GM23248 (cell line): Measurements from ENCODE around the gene ACVR1C. TPM values are rescaled to one million over a fixed set of nuclear protein-coding genes. Genes with fewer than 3 reads are reported as not detected.

Experiments used
- DNase-seq: peaks from one replicate; pipeline ENCODE4 v3.0.0-alpha.2; 2015
- H2AFZ ChIP-seq: fragments of 200-600 bp; sonication (generic); 2 replicates; pipeline ENCODE4 v1.6.1; 2016; ENCODE audit warnings: antibody characterized with exemption
- H3F3A ChIP-seq: fragments of 200-600 bp; sonication (generic); 2 replicates; pipeline ENCODE4 v1.6.1; 2016; ENCODE audit warnings: mild to moderate bottlenecking, antibody characterized with exemption, mixed run types; ENCODE audit not compliant: insufficient read depth
- H3K27ac ChIP-seq: fragments of 200-600 bp; sonication (generic); 2 replicates; pipeline ENCODE4 v1.5.1; 2016; ENCODE audit warnings: mild to moderate bottlenecking
- H3K27me3 ChIP-seq: fragments of 200-600 bp; sonication (generic); replicated peaks from 2 replicates; pipeline ENCODE4 v1.6.1; 2016; ENCODE audit warnings: mild to moderate bottlenecking; ENCODE audit not compliant: insufficient read depth
- H3K36me3 ChIP-seq: fragments of 200-600 bp; sonication (generic); 2 replicates; pipeline ENCODE4 v1.6.1; 2016; ENCODE audit warnings: low read depth, mild to moderate bottlenecking
- H3K4me1 ChIP-seq: fragments of 200-600 bp; sonication (generic); 2 replicates; pipeline ENCODE4 v1.6.1; 2016; ENCODE audit warnings: mild to moderate bottlenecking; ENCODE audit not compliant: insufficient read depth
- H3K4me2 ChIP-seq: fragments of 200-600 bp; sonication (generic); one replicate; pipeline ENCODE4 v1.6.1; 2016; ENCODE audit warnings: mild to moderate bottlenecking; ENCODE audit not compliant: unreplicated experiment
- H3K4me3 ChIP-seq: fragments of 200-600 bp; sonication (generic); 2 replicates; pipeline ENCODE4 v1.5.1; 2016; ENCODE audit warnings: mild to moderate bottlenecking
- H3K79me2 ChIP-seq: fragments of 200-600 bp; sonication (generic); 2 replicates; pipeline ENCODE4 v1.6.1; 2016; ENCODE audit warnings: mild to moderate bottlenecking; ENCODE audit not compliant: insufficient read depth
- H3K9ac ChIP-seq: fragments of 200-600 bp; sonication (generic); 2 replicates; pipeline ENCODE4 v1.6.1; 2016; ENCODE audit warnings: mild to moderate bottlenecking
- H3K9me2 ChIP-seq: fragments of 200-600 bp; sonication (generic); 2 replicates; pipeline ENCODE4 v1.6.1; 2016; ENCODE audit warnings: mixed run types, mild to moderate bottlenecking, moderate library complexity; ENCODE audit not compliant: insufficient read depth
- H3K9me3 ChIP-seq: fragments of 200-600 bp; sonication (generic); one replicate; pipeline ENCODE4 v1.6.1; 2017; ENCODE audit warnings: low read depth
- H4K20me1 ChIP-seq: fragments of 200-600 bp; sonication (generic); 2 replicates; pipeline ENCODE4 v1.6.0; 2016; ENCODE audit not compliant: insufficient read depth
- EZH2 ChIP-seq: fragments of 200-600 bp; sonication (generic); IDR thresholded peaks from 2 replicates; pipeline ENCODE4 v1.6.1; 2018; ENCODE audit warnings: antibody characterized with exemption, mild to moderate bottlenecking; ENCODE audit not compliant: insufficient read depth, poor library complexity, severe bottlenecking
- EZH2phosphoT487 ChIP-seq: fragments of 200-600 bp; sonication (generic); IDR thresholded peaks from 2 replicates; pipeline ENCODE4 v1.6.1; 2018; ENCODE audit warnings: antibody characterized with exemption, moderate library complexity, mild to moderate bottlenecking, low read depth; ENCODE audit not compliant: insufficient read depth
- WGBS, 2 experiments: methylation state at CpG; one replicate each; pipeline ENCODE4 v1.1.6; 2015 to 2017; ENCODE audit warnings: low lambda C conversion rate in 2 of 2, low coverage in 1 of 2; ENCODE audit errors: missing lambda C conversion rate in 2 of 2; 5-methylcytosine and 5-hydroxymethylcytosine counted together
- in situ Hi-C: fragments of 300-500 bp; cut with MboI; formaldehyde crosslinking; loops from 2 replicates; pipeline ENCODE4 v1.15.0; 2020
- polyA plus RNA-seq: library from polyadenylated mRNA; unstranded; fragments of >200 nt; fragmentation: Nextera tagmentation; extraction: Ambion mirVana; gene quantifications from 2 replicates; pipeline ENCODE4 v1.2.1, GENCODE V29; 2016
- total RNA-seq: library from RNA; depleted of rRNA; stranded (reverse); fragments of >200 nt; shearing (Covaris generic); gene quantifications from 2 replicates; pipeline ENCODE4 v1.2.3, GENCODE V29; 2014

The ACVR1C gene
- total and polyA plus RNA-seq, 2 experiments from 2014 or later: 0.32 TPM; not detected in 1

GRCh38 chr2:157611110-157611509 is 17.6 kb downstream of the ACVR1C start:
- no peaks in the 10 kb centered on the region for H3K4me1 ChIP-seq
- H3K36me3 ChIP-seq: no peaks in the 10 kb centered on the region
- H2AFZ ChIP-seq: no peak overlapping the region
- no peak overlapping the region for H3K4me2 ChIP-seq
- TF ChIP-seq EZH2: no peak
- TF ChIP-seq EZH2phosphoT487: no peak
- no peaks in the 10 kb centered on the region for H3K9me2 ChIP-seq
- H3K27ac ChIP-seq: no peak overlapping the region
- H3K9ac ChIP-seq: no peak overlapping the region
- H3K27me3 ChIP-seq: peaks cover 6% of the 10 kb centered on the region; the same call in 1 of the 2 replicates
- no peaks in the 10 kb centered on the region for H3F3A ChIP-seq
- no peaks in the 10 kb centered on the region for H4K20me1 ChIP-seq
- in situ Hi-C loops: no loop called here
- H3K9me3 ChIP-seq: no peaks in the 10 kb centered on the region
- WGBS, 2 experiments: 85 to 90% methylated on average over 4 of the region's 4 CpGs
- H3K79me2 ChIP-seq: no peaks in the 10 kb centered on the region
- no peak overlapping the region for H3K4me3 ChIP-seq
- DNase-seq: no peak

GRCh38 chr2:157606534-157606933 is 22.1 kb downstream of the ACVR1C start:
- H3F3A ChIP-seq: no peaks in the 10 kb centered on the region
- TF ChIP-seq EZH2phosphoT487: no peak
- H3K79me2 ChIP-seq: no peaks in the 10 kb centered on the region
- H3K27ac ChIP-seq: no peak overlapping the region
- H3K4me1 ChIP-seq: no peaks in the 10 kb centered on the region
- H3K27me3 ChIP-seq: peaks cover 11% of the 10 kb centered on the region; the same call in 1 of the 2 replicates
- no peak overlapping the region for H2AFZ ChIP-seq
- no peak for DNase-seq
- H3K9me3 ChIP-seq: no peaks in the 10 kb centered on the region
- no peaks in the 10 kb centered on the region for H4K20me1 ChIP-seq
- H3K36me3 ChIP-seq: no peaks in the 10 kb centered on the region
- in situ Hi-C loops: no loop called here
- H3K9me2 ChIP-seq: no peaks in the 10 kb centered on the region
- H3K9ac ChIP-seq: no peak overlapping the region
- H3K4me3 ChIP-seq: no peak overlapping the region
- no peak overlapping the region for H3K4me2 ChIP-seq

DNA sequence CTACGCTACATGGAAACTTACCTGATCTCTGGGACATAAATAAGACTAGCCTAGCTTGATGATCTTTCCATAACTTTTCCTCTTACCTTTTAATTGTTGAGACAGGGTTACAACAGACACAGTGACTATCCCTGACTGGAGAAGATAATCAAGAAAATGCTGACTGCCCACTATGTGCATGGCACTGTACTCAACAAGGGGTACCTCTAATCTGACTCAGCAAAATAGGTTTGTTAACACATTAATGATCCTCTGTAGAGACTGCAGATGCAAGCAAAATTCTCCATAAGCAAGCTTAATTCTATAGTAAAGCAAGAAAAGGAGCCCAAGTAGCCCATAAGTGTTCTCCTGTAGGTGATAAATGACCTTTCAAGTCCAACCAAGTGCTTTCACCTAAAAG is 25.5 kb downstream of the ACVR1C start:
- Histone ChIP-seq H3K9me3 (no peaks in the 10 kb centered on the region), H3K4me2 (no peak overlapping the region), H3K9ac (no peak overlapping the region), H3K4me1 (no peaks in the 10 kb centered on the region), H3K36me3 (no peaks in the 10 kb centered on the region), H3F3A (no peaks in the 10 kb centered on the region), H3K27ac (no peak overlapping the region), H4K20me1 (no peaks in the 10 kb centered on the region), H3K79me2 (no peaks in the 10 kb centered on the region), H3K4me3 (no peak overlapping the region), H2AFZ (no peak overlapping the region), H3K9me2 (no peaks in the 10 kb centered on the region), H3K27me3 (peaks cover 13% of the 10 kb centered on the region; the same call in 1 of the 2 replicates)
- in situ Hi-C loops: no loop called here
- TF ChIP-seq EZH2 (no peak), EZH2phosphoT487 (no peak)
- DNase-seq: no peak
- WGBS, 2 experiments: 79 to 88% methylated on average over 1 of the region's 1 CpG

GRCh38 chr2:157601807-157602206 is 26.9 kb downstream of the ACVR1C start:
- no peaks in the 10 kb centered on the region for H3K79me2 ChIP-seq
- WGBS, 2 experiments: 46 to 47% methylated on average over 4 of the region's 4 CpGs
- TF ChIP-seq EZH2phosphoT487 (no peak), EZH2 (no peak)

More at GRCh38 chr2:157601807-157602206, 26.9 kb downstream of the ACVR1C start:
- Histone ChIP-seq H3K36me3 (no peaks in the 10 kb centered on the region), H4K20me1 (no peaks in the 10 kb centered on the region), H2AFZ (no peak overlapping the region), H3K9ac (no peak overlapping the region), H3K27me3 (peaks cover 13% of the 10 kb centered on the region; the same call in 1 of the 2 replicates), H3K4me1 (no peaks in the 10 kb centered on the region), H3K9me2 (no peaks in the 10 kb centered on the region), H3K27ac (no peak overlapping the region), H3F3A (no peaks in the 10 kb centered on the region), H3K4me3 (no peak overlapping the region), H3K4me2 (no peak overlapping the region), H3K9me3 (no peaks in the 10 kb centered on the region)
- no peak for DNase-seq
- in situ Hi-C loops: no loop called here
